Dendritic cell treated with granulocyte-macrophage colony-stimulating factor and Interleukin-4, amounts not matched to agents 40 ng/mL and 50 ng/mL, for 4 days (primary cell): ENCODE measurements around the gene SPATC1L.

Source experiments
- H3K27ac Mint-ChIP-seq: one replicate; pipeline ENCODE4 v1.8.0; 2022; ENCODE audit warnings: mild to moderate bottlenecking, mixed read lengths
- H3K27me3 Mint-ChIP-seq: one replicate; pipeline ENCODE4 v1.8.0; 2022; ENCODE audit warnings: mild to moderate bottlenecking, mixed read lengths
- H3K36me3 Mint-ChIP-seq: one replicate; pipeline ENCODE4 v1.8.0; 2022; ENCODE audit warnings: low read depth, mixed read lengths
- H3K4me1 Mint-ChIP-seq: one replicate; pipeline ENCODE4 v1.8.0; 2022; ENCODE audit warnings: low read depth, mixed read lengths
- H3K4me3 Mint-ChIP-seq: one replicate; pipeline ENCODE4 v1.8.0; 2022; ENCODE audit warnings: mild to moderate bottlenecking, moderate library complexity, mixed read lengths
- H3K9me3 Mint-ChIP-seq: one replicate; pipeline ENCODE4 v1.8.0; 2022; ENCODE audit warnings: mixed read lengths
- intact Hi-C: fragments of 100-400 bp; cut with micrococcal nuclease; formaldehyde crosslinking; loops from one replicate; pipeline ENCODE4 v1.15.0; 2022

The SPATC1L gene

DNA sequence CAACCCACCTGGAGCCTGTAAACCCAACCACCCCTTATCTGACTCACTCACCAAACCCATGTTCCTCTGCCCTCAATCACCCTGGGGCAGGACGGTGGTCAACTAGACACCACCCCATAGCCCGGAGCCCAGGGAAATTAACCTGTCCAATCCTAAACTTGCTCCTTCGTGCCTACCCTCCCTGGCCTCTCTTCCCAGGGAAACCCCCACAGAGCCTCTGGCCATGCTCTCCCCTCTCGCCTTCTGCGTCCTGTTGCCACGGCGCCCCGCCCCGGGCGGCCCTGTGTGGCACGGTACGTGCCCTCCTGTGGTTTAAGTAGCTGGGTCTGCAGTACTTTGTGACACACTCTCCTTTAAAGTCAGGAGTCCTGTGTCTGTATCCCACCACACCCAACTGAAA is 24.9 kb downstream of the SPATC1L start:
- intact Hi-C loops = no loop called here
- Mint-ChIP-seq H3K27ac (no peak overlapping the region), H3K36me3 (peaks cover 5% of the 10 kb centered on the region), H3K4me1 (no peaks in the 10 kb centered on the region), H3K27me3 (no peaks in the 10 kb centered on the region), H3K9me3 (no peaks in the 10 kb centered on the region), H3K4me3 (no peak overlapping the region)

DNA sequence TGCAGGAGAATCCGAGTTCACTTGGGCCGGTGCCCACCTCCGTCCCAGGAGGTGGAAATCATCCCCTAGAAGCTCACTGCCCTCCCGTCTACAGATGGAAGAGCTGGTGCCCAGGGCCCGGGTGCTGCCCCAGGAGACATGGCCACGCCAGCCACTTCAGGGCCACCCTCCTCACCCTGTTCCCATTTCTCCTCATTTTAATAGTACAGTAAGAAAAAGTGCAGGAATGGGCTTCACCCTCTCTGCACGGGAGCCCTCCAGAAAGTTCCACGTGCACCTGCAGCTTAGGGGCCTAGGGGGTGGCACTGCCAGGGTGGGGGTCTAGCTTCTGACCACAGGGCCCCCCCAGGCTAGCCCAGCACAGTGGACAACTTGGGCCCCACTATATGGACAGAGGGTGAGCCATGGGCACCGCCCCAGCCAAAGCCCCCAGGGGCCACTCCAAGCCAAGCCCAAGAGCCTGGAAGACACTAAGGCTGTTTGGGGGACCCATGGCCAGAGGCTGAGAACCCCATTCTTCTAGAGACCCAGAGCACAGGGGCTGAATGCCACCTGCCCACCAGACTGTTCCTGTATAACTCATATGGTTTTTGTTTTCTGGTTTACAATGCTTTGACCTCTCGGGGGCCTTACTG is 25.5 kb downstream of the SPATC1L start:
- Mint-ChIP-seq H3K27me3 (no peaks in the 10 kb centered on the region), H3K9me3 (no peaks in the 10 kb centered on the region), H3K36me3 (peaks cover 5% of the 10 kb centered on the region), H3K4me3 (no peak overlapping the region), H3K4me1 (no peaks in the 10 kb centered on the region), H3K27ac (no peak overlapping the region)
- intact Hi-C loops = no loop called here

DNA sequence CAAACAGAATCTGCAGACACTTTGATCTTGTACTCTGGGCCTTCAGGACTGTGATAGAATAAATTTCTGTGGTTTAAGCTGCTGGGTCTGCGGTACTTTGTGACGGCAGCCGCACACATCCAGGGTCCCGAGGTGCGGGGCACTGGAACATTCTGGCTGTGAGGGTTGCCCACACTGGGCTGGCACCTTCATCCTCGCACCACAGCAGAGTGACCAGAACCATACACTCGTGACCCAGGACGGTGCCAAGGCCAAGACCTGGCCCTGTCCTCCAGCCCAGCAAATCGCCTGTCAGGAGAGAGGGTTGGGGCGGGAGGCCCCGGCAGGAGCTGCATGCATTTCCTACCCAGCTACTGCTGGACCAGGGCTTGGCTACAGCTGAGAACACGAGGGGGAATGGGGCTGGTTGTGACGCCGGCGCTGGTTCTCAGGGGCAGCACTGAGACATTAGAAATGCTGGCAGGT is 26.2 kb downstream of the SPATC1L start:
- no peak overlapping the region for H3K27ac Mint-ChIP-seq
- no peaks in the 10 kb centered on the region for H3K4me1 Mint-ChIP-seq
- no peaks in the 10 kb centered on the region for H3K9me3 Mint-ChIP-seq
- intact Hi-C loops = no loop called here
- H3K36me3 Mint-ChIP-seq = peaks cover 5% of the 10 kb centered on the region
- H3K27me3 Mint-ChIP-seq = no peaks in the 10 kb centered on the region
- H3K4me3 Mint-ChIP-seq = no peak overlapping the region

DNA sequence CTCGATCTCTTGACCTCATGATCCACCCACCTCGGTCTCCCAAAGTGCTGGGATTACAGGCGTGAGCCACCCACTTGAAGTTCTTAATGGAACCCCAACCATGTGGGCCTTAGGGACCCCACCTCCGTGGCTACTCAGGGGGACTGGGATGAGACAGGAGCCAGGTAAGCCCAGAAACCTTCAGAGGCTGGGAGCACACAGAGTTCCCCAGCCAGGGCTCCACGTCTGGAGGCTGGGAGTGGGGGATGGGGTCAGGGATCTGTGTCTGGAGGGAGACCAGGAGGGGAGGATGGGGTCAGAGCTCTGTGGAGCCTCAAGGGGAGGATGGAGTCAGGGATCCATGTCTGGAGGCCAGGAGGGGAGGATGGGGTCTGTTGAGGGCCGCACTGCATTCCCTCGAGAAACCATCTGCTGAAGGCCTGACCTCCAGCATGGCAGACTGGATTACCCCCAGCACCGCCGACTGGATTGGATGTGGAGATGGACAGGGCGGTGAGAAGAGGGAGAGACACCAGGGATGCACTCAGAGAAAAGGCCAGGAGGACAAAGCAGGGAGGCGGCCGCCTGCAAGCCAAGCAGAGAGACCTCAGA is 26.8 kb downstream of the SPATC1L start:
- Mint-ChIP-seq H3K27ac (no peak overlapping the region), H3K4me1 (no peaks in the 10 kb centered on the region), H3K36me3 (peaks cover 5% of the 10 kb centered on the region), H3K27me3 (no peaks in the 10 kb centered on the region), H3K9me3 (no peaks in the 10 kb centered on the region), H3K4me3 (no peak overlapping the region)
- intact Hi-C loops = no loop called here

DNA sequence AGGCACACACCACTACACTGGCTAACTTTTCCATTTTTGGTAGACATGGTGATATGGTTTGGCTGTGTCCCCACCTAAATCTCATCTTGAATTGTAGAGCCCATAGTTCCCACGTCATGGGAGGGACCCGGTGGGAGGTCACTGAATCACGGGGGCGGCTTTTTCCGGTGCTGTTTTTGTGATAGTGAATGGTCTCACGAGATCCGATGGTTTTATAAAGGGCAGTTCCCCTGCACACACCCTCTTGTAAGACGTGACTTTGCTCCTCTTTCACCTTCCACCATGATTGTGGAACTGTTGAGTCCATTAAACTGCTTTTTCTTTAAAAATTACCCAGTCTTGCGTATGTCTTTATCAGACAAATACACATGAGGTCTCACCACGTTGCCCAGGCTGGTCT is 27.6 kb downstream of the SPATC1L start:
- Mint-ChIP-seq H3K9me3 (no peaks in the 10 kb centered on the region), H3K36me3 (peaks cover 5% of the 10 kb centered on the region), H3K27me3 (no peaks in the 10 kb centered on the region), H3K4me3 (no peak overlapping the region), H3K27ac (no peak overlapping the region), H3K4me1 (no peaks in the 10 kb centered on the region)
- intact Hi-C loops = no loop called here

DNA sequence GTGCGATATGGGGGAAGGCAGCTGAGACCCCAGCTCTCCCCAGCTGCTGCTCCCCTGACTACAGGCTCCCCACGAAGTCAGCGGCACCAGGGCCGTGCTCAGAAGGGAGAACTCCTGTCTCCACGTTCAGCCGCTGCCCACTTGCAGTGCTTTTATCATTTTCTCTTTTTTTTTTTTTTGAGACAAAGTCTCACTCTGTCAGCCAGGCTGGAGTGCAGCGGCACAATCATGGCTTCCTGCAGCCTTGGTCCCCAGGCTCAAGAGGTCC is 27.9 kb downstream of the SPATC1L start:
- no peaks in the 10 kb centered on the region for H3K9me3 Mint-ChIP-seq
- peaks cover 4% of the 10 kb centered on the region for H3K36me3 Mint-ChIP-seq
- no peaks in the 10 kb centered on the region for H3K4me1 Mint-ChIP-seq
- no peak overlapping the region for H3K27ac Mint-ChIP-seq
- H3K4me3 Mint-ChIP-seq = no peak overlapping the region
- intact Hi-C loops = no loop called here
- H3K27me3 Mint-ChIP-seq = no peaks in the 10 kb centered on the region

DNA sequence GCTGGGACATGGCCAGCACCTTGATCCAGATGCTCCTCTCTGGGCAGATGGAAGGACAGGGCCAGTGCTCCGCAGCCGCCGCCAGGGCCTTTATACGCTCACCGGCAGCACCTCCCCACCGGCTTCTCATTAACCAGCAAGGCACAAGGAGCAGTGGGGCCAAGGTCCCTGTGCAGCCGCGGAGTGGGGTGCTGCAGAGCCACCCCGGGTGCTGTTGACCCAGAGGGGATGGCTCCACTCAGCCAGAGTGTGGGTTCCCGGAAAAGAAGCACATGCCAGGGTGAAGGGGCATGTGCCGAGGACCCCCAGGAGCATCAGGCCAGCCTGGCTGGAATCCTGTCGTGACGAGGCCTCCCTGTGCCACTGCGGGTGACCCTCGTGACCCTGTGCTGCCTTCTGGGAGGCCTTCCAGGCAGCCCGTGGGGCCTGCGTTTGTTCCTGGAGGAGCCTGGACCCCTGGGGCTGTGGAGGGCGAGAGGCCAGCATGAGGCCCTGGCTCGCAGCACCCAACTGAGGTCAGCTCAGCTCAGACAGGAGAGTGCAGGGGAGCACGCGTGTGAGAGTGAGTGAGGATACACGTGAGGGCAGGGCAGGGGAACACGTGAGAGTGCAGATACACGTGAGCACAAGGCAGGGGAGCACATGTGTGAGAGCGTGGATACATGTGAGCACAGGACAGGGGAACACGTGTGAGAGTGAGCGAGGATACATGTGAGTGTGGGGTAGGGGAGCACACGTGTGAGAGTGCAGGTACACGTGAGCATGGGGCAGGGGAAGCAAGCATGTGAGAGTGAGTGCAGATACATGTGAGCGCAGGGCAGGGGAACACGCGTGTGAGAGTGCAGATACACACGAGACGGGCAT is 28.5 kb downstream of the SPATC1L start, which contains the start of gene FTCD:
Gene FTCD (minus strand): TSS at position 66 of the 864 bp plus-strand sequence. CDS start 56 bp downstream, at position 10.
- Mint-ChIP-seq H3K4me1 (no peaks in the 10 kb centered on the region), H3K36me3 (no peaks in the 10 kb centered on the region), H3K27ac (no peak within 1 kb of the TSS), H3K9me3 (no peaks in the 10 kb centered on the region), H3K4me3 (no peak within 1 kb of the TSS), H3K27me3 (no peaks in the 10 kb centered on the region)
- intact Hi-C loops = no loop called here

DNA sequence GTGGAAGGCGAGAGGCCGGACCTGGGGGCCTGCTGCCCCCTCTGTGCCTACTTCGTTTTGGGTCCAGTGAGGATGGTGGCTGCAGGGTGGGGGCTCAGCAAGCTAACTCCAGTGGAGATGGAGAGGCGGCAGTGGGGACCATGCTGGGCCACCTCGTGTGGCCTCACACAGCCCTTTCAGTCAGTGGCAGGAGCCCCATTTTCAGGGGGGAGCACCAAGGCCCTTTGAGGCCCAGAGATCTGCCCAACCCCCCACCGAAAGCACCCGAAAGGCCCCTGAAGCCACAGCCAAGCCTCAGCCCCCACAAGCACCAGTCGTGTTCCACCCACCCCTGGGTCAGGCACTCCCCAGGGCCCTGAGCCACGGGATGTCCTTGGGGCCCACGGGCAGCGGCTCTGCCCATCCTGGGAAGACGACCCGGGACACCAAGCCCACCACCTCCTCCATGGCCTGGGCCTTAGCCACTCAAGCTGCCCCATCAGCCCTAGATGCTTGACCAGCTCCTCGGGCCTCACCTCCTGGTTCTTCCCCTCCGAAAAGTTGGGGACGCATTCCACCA is 29.2 kb downstream of the SPATC1L start:
- Mint-ChIP-seq H3K9me3 (no peaks in the 10 kb centered on the region), H3K27me3 (no peaks in the 10 kb centered on the region), H3K36me3 (no peaks in the 10 kb centered on the region), H3K4me3 (no peak overlapping the region), H3K4me1 (no peaks in the 10 kb centered on the region), H3K27ac (no peak overlapping the region)
- intact Hi-C loops = no loop called here

DNA sequence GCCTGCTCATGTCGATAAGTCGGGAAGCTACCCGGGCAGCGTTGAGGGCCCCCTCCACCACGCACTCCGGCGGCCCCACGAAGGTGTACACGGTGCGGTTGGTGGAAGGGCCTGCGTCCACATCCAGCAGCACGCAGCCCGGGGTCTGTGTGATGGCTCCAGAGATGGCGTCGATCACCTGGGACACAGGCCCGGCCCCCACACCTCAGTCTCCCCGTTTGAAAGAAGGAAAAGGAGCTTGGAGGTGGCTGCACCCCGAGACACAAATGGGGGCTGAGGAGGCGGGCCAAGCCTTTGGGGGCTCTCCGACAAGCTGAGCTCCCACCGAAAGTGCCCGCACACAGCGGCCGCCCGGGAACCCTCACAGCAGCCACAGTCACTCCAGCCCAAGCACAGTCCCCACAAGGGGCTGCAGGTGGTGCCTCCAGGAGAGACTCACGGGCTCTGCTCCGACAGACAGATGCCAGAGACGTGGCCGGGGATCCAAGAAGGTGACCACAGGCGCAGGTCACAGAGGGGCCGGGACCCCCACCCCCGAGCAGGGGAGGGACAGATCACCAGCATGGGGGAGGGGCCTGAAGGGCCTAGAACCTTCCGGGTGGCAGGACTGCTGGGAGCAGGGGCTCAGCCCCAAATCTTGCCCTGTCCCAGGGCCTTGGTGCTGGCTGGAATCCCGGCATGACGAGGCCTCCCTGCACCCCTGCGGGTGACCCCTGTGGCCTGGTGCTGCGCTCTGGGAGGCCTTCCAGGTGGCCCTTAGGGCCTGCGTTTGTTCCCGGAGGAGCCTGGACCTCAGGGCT is 29.9 kb downstream of the SPATC1L start:
- Mint-ChIP-seq H3K36me3 (no peaks in the 10 kb centered on the region), H3K9me3 (no peaks in the 10 kb centered on the region), H3K4me1 (no peaks in the 10 kb centered on the region), H3K27me3 (no peaks in the 10 kb centered on the region), H3K27ac (no peak overlapping the region), H3K4me3 (no peak overlapping the region)
- intact Hi-C loops = no loop called here

DNA sequence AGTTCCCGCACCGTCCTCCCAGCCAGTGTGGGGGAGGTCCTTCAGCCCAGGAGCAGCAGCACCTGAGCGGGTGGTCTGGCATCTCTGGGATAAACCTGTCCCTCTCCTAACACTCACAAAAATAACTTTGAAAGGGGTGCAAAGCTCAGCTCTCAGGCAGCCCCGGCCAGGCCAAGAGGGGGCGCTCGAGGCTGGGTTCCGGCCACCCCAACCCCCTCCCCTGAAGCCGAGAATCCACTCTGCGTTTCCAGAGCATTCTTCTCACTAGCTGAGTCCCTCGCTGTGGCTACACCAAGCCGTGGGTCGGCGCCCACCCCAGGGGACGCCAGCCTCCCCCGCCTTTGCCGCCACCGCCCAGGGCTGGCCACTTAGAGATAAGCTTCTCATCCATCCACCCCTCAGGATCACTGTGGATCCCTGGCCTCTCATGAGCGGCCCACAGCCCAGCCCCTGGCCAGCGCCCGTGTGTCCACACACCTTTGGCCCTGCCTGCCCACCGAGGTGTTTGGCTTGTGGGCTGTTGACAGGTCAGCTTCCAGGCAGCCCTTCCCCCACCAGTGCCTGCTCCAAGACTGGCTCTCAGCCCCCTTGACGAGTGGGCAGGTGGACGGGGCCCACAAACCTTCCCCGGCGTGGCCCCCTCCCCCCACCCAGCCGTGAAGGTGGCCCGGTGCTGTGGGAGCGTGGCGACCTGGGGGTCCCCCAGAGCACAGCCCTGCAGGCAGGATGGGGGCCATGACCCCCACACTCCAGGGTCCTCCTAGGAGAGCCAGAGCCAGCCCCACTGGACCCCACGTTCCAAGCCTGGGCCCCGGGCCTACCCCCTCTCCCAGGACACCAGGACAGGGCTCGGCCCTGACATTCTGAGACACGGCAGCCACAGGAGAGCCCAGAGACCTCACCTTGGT is 30.8 kb downstream of the SPATC1L start:
- no peaks in the 10 kb centered on the region for H3K36me3 Mint-ChIP-seq
- H3K27ac Mint-ChIP-seq = no peak overlapping the region
- H3K27me3 Mint-ChIP-seq = no peaks in the 10 kb centered on the region

DNA sequence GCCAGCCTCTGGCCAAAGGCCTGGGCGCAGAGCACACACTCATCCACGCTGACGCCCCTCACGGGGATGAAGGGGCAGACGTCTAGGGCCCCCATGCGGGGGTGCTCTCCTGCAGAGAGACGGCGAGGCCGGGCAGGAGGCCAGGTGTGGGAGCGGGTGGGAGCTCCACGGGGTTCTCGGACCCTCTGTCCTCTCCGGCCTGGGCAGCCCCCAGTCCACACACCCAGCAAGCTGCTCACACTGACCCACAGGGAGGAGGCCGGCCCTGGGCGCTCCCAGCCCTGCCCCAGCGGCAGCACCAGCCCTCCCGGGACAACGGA is 31.4 kb downstream of the SPATC1L start:
- H3K36me3 Mint-ChIP-seq = no peaks in the 10 kb centered on the region
- no peak overlapping the region for H3K4me3 Mint-ChIP-seq
- no peaks in the 10 kb centered on the region for H3K27me3 Mint-ChIP-seq
- intact Hi-C loops = no loop called here
- no peak overlapping the region for H3K27ac Mint-ChIP-seq
- H3K4me1 Mint-ChIP-seq = no peaks in the 10 kb centered on the region
- no peaks in the 10 kb centered on the region for H3K9me3 Mint-ChIP-seq

More for the DNA sequence above, 30.8 kb downstream of the SPATC1L start:
- Mint-ChIP-seq H3K9me3 (no peaks in the 10 kb centered on the region), H3K4me1 (no peaks in the 10 kb centered on the region), H3K4me3 (no peak overlapping the region)
- intact Hi-C loops = no loop called here

DNA sequence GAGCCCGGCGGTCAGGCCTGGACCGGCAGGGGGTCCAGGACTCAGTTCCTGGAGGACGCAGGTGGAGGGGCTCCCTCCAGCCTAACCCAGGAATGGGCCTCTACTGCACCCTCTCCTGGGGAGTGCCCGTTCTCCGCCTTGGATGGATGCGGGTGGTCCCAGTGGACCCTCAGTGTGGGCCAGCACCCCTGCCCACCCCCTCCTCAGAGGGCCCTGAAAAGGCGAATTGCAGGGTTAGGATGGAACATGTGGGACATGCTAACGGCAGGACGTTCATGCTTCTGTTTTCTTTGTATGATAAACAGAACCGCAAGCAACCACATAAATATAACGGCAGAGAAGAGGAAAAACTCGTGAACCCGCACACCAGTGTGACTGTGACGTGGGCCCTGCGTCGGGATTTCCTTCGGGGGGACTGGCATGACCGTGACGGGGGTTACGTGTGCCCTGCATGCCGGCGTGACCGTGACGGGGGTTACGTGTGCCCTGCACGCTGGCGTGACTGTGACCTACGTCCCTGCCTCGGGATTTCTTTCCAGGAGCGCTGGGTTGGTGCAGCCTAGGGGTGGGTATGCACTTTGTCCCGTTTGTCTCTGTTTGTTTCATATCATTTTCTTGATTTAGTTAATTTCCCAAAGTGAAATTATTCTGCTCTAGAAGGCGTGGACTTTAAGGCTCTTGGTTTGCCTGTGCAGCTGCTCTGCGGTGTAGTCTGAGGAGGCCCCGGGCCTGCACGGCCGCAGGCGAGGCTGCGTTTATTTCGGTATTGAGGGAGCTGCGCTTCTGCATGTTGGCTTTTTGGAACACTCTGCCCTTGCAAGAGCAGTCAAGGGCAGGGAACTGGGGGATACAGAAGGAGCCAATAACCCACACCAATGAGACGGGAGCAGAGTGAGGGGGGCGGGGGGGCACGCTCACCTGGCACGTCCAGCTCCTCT is 32.0 kb downstream of the SPATC1L start:
- no peak overlapping the region for H3K27ac Mint-ChIP-seq
- H3K27me3 Mint-ChIP-seq = no peaks in the 10 kb centered on the region
- intact Hi-C loops = no loop called here
- no peaks in the 10 kb centered on the region for H3K36me3 Mint-ChIP-seq
- H3K9me3 Mint-ChIP-seq = no peaks in the 10 kb centered on the region
- no peaks in the 10 kb centered on the region for H3K4me1 Mint-ChIP-seq
- H3K4me3 Mint-ChIP-seq = no peak overlapping the region
